ENCODE results near the gene DHRS3.
"Not testable (repeated sequence)": the region's sequence is repeated elsewhere in the genome, so short reads cannot be mapped to it uniquely, and the experiment has no call there.

Gene DHRS3

DNA sequence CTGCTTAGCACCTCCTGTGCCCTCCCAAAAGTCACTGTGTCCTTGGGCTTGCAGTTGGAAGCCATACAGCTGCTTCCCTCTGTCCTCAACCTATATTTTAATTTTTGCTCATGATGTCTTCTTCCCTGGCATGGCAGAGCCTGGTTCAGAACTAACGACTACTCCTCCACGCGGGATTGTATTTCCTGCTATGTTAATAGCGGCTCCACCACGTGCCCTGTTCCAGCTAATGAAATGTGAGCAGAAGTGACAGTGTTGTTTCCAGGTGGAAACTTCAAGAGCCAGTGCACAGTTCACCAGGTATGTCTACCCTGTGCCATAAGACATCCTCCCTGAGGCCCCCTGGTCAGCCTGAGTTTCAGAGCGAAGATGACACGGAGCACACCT lies 52.1 kb downstream of the DHRS3 start:
- in situ Hi-C loops (cut with HindIII; ENCODE audit: low pct_ligation_motif_present, low pct_unique_long_range_greater_than_20kb, low sequenced_read_pairs): no loop called here
- no peak for DNase-seq

DNA sequence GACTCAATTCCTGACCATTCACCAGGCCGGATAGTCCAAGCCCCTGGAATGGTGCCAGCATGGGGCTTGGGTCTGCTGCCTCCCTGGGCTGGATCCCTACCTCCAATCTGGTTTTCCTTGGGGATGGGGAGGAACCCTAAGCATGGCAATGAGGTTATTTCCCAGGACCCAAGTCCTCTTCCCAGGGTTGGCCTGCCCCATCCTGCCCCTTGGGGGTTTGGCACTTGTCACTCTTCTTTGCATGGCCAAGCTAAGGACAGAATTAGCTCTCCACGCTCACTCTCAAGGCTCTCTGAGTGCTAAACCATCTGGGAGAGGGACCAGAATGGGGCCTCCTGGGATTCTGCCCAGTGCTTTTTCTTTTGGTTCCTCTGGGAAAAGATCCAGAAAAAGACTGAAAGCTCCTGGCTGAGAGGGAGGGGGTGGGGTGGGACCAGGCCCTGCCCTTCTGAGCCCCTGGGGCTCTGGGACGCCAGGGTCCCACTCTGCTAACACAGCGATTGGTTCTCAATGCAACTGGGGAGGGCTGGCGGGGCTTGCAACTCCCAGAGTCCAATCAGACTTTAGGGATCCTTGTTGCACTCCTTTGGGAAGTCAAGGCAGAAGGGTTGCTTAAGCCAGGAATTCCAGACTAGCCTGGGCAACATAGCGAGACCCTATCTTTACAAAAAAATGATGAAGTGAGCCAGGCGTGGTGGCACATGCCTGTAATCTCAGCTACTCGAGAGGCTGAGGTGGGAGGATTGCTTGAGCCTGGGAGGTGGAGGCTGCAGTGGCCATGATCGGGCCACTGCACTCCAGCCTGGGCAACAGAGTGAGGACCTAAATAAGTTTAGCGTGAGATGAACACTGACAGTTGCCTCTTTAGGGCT lies 52.7 kb downstream of the DHRS3 start:
- in situ Hi-C loops (cut with HindIII; ENCODE audit: low pct_ligation_motif_present, low pct_unique_long_range_greater_than_20kb, low sequenced_read_pairs): no loop called here
- no peak for DNase-seq

DNA sequence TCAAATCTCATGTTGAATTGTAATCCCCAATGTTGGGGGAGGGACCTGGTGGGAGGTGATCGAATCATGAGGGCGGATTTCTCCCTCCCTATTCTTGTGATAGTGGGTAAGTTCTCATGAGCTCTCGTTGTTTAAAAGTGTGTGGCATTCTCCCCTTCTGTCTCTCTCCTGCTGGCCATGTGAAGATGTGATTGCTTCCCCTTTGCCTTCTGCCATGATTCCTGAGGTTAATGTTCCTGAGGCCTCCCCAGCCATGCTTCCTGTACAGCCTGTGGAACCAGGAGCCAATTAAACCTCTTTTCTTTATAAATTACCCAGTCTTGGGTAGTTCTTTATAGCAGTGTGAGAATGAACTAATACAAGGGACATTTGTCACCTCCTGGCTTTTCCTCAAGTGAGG lies 53.8 kb downstream of the DHRS3 start:
- DNase-seq; in situ Hi-C loops (cut with HindIII; ENCODE audit: low pct_ligation_motif_present, low pct_unique_long_range_greater_than_20kb, low sequenced_read_pairs): not testable (repeated sequence)

DNA sequence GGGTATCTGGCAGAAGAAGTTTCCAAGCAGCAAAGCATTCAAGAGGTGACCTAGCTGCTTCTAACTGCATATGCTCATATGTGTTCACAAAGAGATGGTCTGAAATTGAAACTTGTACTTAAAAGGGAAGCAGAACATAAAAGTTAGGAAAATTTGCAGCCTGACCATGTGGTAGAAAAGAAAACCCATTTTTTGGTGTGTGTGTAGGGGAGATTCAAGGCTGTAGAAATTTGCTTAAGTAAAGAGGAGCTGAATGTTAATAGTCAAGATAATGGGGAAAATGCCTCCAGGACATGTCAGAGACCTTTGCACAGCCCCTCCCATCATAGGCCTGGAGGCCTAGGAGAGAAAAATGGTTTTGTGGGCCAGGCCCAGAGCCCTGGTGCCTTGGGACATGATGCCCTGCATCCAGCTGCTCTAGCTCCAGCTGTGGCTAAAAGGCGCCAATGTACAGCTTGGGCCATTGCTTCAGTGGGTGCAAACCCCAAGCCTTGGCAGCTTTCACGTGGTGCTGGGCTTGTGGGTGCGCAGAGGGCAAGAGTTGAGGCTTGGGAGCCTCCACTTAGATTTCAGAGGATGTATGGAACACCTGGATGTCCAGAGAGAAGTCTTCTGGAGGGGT lies 54.9 kb downstream of the DHRS3 start:
- no peak for DNase-seq
- in situ Hi-C loops (cut with HindIII; ENCODE audit: low pct_ligation_motif_present, low pct_unique_long_range_greater_than_20kb, low sequenced_read_pairs): no loop called here

DNA sequence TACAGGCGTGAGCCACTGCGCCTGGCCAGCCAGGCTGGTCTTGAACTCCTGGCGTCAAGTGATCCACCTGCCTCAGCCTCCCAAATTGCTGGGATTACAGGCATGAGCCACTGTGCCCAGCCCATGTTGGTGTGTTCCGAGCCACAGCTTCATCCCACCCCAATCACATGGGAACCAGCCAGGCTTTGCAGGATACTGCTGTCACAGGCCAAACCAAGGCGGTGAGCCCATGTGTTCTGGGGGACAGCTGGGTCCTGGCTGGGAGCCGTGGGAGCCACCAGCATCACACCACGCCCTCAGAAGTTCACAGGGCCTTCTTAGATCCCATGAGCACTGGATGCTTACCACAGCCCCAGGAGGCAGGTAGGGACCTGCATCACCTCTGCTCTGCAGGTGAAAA lies 56.9 kb downstream of the DHRS3 start:
- in situ Hi-C loops (cut with HindIII; ENCODE audit: low pct_ligation_motif_present, low pct_unique_long_range_greater_than_20kb, low sequenced_read_pairs): no loop called here
- DNase-seq: no peak

DNA sequence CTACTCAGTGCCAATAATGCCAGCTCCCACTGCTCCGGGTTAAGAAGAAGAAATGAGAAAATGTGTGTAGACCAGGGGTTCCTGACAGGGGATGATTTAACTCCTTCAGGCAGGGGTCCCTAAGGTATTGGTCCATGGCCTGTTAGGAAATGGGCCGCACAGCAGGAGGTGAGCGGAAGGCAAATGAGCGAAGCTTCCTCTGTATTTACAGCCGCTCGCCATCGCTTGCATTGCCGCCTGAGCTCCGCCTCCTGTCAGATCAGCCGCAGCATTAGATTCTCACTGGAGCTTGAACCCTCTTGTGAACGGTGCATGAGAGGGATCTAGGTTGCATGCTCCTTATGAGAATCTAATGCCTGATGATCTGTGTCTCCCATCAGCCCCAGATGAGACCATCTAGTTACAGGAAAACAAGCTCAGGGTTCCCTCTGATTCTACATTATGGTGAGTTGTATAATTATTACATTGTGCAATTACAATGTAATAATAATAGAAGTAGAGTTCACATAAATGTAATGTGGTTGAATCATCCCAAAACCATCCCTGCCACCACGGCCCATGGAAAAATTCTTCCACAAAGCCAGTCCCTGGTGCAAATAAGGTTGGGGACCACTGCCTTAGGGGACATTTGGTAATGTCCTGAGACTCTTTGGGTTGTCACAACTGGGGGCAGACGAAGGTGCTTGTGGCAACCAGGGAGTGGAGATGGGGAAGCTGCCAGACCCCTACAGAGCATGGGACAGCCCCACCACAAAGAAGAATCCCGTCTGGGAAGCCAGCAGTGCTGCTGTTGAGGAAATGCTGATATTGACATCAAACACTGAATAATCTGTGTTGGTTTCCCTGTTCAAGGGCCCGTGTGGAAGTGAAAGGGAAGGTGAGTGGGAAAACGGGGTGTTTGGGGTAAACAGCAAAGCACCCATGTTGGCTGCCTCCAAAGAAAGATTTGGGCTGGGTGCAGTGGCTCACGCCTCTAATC lies 60.8 kb downstream of the DHRS3 start:
- no peak for DNase-seq
- in situ Hi-C loops (cut with HindIII; ENCODE audit: low pct_ligation_motif_present, low pct_unique_long_range_greater_than_20kb, low sequenced_read_pairs): no loop called here

DNA sequence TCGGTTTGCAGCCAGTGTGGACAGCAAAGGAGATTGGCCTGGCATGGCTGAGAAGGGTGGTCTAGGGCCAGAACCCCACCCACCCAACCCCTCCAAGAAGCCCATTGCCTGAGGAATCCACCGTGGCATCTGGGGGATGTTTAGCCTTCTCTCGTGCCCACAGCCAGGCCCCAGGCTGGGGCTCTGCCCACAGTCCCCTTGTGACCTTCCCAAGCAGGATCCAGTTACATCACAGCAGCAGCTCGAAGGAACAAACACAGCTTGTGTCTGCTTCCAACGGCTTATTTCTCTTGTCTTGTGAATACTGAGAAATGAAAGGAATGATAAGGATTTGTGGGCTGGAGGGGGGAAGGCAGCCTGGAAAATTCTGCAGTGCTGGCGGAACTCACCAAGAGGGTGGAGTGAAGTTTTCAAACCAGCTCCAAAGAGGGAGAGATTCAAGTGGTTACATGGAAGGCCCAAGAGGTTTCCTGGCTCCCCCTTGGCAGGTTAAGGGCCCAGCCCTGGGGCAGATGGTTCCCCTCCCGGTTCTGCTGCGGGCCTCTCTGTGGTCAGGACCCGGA lies 61.6 kb downstream of the DHRS3 start:
- no peak for DNase-seq
- in situ Hi-C loops (cut with HindIII; ENCODE audit: low pct_ligation_motif_present, low pct_unique_long_range_greater_than_20kb, low sequenced_read_pairs): no loop called here

DNA sequence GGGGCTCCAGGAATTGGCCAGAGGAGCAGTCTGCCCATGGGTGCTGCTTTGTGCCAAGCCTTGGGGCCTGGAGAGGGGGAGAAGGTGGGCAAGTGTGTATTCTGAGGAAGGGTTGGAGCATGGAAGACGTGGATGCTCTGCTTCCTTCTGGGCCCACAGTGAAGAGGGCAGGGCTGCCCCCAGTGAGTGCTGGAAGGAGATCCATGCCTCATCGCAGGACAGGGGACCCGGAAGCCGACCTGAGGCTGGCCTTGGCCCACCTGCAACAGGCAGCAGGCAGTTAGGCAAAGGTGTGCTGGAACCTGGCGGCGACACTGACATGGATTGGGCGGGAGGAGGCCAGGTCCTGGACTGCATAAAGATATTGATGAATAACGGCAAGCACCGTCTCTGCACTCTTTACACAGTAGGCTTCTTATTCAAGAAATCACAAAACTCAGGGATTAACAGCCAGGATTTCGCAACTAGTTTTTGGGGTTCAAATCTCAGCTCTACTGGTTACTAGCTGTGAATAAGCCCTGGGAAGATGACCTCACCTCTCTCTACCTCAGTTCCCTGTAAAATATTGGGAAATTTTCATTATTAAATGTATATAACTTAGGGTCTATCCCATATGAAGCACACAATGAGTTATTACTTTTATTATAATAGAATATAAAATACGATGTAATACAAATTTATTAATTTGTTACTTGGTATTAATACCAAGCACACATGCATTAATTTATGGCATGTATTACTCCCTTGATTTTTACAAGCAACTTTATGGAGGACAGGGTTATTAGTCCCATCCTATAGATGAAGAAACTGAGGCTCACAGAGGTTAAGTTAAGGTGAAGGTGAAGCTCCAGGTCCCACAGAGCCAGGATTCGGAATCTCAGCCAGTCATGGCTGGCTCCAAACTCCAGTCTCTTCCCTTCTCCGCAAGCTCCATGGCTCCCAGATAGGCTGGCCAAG lies 62.3 kb downstream of the DHRS3 start:
- in situ Hi-C loops (cut with HindIII; ENCODE audit: low pct_ligation_motif_present, low pct_unique_long_range_greater_than_20kb, low sequenced_read_pairs): no loop called here

DNA sequence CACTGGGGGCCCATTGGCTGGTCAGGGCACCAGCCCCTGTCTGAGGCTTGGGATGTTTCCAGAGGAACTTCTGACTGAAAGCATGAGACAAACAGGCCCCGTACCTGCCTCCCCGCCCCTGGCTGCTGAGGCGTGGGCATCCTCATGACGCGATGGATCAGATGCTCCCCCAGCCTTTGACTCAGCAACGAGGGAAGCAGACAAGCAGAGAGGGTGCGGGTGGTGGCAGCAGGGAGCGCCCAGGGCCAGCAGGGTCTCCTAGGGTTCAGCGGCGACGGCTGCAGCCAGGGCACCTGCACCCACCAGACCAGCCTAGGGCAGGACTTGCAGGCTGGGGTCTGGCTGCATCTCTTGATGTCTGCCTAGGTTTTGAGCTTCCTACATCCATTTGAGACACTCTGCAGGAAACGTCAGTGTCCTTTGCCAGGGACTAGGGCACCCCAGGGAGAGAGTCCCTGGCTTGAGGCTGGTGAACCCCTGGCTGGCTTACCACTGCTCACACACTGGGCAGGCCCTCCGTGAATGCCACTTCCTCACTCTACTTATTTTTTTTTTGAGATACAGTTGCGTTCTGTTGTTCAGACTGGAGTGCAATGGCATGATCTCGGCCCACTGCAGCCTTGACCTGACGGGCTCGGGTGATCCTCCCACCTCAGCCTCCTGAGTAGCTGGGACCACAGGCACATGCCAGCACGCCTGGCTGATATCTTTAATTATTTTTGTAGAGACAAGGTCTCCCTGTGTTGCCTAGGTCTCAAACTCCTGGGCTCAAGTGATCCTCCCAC lies 63.3 kb downstream of the DHRS3 start:
- in situ Hi-C loops (cut with HindIII; ENCODE audit: low pct_ligation_motif_present, low pct_unique_long_range_greater_than_20kb, low sequenced_read_pairs): no loop called here

More for the DNA sequence above, 62.3 kb downstream of the DHRS3 start:
- no peak for DNase-seq

DNA sequence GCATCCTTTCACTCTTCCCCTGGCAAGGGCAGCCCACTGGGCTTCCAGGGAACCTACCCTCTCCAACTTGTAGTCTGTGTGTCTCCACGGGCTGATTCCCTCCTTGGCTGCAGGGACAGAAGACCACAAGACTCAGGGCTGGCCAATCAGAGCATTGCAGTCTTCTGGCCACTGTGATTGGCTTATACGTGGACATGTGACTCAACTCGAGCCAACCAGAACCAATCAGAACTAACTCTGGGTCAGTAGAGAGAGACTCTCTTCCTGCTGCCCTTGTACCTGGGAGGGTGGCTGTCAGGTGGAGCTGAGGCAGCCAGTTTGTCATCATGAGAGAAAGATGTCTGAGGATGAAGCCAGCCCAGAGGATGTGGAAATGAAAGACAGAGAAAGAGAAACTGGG lies 64.0 kb downstream of the DHRS3 start:
- in situ Hi-C loops (cut with HindIII; ENCODE audit: low pct_ligation_motif_present, low pct_unique_long_range_greater_than_20kb, low sequenced_read_pairs): no loop called here
- DNase-seq: no peak

More for the DNA sequence above, 63.3 kb downstream of the DHRS3 start:
- DNase-seq: no peak

DNA sequence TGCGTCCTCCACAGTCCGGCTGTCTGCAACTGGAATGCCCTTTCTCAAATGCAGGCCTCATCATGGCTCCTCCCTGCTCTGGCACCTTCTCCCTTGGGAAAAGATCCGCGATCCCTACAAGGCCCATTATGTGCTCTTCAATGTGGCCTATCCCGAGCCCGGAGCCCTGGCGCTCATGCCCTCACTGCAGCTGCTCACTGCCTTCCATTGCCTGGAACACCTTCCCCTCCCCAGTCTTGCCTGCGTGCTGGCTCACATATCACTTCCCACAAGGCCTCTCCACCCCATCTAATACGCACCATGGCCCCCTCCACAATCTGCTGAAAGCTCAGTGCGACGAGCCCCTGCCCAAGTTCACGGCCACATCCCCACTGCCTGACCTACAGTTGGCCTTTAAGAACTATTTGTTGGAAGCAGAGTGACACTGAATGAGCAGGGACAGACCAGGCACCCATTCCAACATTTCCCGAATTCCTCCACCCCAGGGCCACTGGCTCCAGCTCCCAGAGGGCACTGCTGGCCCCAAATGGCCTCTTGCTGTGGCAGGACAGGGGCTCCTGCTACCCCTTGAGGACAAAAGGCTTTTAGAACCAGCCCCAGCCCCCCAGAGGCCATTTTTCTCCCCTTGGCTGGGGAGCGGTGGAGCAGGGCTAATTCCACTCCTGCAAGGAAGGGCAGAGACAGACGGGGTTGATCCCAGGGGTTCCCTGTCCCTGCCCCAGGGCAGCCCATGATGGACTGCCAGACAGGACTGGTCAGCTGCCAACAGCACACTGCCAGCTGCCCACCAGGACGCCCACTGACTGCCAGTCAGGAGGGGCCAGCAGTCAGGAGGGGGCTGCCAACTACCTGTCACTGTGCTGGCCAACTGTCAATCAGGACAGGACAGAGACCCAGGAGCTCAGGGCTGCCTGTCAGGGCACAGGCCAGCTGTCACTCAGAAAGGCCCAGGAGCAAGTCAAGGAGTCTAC lies 64.8 kb downstream of the DHRS3 start:
- DNase-seq: no peak
- in situ Hi-C loops (cut with HindIII; ENCODE audit: low pct_ligation_motif_present, low pct_unique_long_range_greater_than_20kb, low sequenced_read_pairs): no loop called here

DNA sequence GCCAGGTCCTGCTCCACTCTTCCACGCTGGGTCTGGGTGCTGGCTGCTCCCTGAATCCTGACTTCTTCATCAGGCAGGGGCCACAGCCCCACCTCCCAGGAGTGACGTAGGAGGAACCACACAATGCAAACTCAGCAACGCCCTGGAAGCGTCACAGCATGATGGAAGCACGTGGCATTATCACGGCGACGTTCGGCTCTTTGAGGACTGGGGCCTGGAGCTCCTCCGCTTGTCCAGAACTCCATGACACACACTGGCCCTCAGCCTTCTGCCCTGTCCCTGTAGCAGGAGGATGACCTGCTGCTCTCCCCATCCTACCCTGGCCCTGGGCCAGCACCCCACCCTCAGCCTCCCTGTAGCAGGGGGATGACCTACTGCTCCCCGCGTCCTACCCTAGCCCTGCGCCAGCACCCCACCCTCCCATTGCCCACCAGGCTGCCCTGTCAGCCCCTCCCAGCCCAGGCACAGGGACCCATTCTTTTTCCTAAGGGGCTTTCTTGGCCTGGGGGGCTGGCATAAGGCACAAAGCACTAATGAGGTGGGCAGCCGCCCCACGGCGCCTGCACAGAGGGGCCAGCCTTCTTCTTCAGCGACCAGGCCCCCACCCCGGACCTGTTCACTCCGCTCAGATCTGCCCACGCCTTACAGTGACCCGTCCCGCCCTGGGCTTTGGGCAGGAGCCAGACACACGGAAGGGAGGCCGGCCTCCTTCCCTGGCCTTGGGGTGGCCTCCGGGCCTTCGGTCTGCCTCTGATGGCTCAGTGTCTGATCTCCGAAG lies 65.7 kb downstream of the DHRS3 start:
- in situ Hi-C loops (cut with HindIII; ENCODE audit: low pct_ligation_motif_present, low pct_unique_long_range_greater_than_20kb, low sequenced_read_pairs): no loop called here
- DNase-seq: no peak

DNA sequence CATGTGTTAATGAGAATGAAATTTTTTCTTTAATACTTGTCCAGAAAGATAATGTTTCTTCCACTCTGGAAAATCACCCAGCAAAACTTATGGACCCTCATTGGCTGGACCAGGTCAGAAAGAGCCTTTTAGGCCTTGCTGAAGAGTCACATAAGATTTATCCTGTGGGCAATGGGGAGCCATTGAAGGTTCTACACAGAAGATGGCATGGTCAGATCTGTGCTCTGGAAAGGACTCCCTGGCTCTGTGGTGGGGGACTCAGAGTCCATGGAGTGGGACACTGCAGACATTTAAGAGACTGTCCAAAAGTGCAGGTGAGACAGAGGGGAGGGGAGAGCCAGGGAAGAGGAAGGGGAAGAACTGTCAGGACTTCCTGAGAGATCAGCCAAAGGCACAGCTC lies 66.4 kb downstream of the DHRS3 start:
- no peak for DNase-seq
- in situ Hi-C loops (cut with HindIII; ENCODE audit: low pct_ligation_motif_present, low pct_unique_long_range_greater_than_20kb, low sequenced_read_pairs): no loop called here

DNA sequence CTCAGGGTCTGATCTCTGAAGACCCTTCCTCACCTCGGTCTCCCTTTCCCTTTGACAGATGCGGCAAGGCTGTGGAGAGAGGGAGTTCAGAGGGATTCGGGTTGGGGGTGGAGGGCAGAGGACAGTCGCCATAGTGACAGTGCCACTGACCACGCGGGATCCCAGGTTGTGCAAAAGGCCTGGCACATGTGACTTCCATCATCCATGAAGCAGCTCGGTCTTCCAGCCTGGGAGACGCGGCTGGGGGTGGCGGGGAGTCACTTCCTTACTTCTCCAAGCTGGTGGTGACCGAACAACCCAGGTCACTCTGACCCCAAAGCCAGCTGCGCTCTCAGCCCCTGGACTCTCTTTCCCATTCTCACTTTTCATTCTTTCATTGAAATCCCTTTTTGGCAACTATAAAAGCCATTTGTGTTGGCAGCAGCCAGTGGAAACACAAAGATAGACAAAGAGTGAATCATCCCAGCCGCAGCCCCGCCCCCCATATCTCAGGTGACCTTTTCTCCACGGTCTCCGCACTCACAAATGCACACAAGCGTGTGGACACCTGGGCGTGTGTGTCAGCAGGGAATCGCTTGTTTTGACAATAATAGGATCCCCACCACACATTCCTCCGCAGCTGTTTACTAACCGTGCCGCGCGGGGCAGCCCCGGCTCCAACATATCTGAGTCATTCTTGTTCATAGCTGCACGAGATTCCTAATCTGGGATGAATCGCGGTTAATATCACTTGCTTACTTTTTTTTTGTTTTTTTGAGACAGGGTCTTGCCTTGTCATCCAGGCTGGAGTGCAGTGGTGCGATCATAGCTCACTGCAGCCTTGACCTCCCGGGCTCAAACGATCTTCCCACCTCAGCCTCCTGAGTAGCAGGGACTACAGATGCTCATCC lies 68.3 kb downstream of the DHRS3 start:
- in situ Hi-C loops (cut with HindIII; ENCODE audit: low pct_ligation_motif_present, low pct_unique_long_range_greater_than_20kb, low sequenced_read_pairs): no loop called here
- DNase-seq: peak; percentile 87
